HCT116 (cell line): Measurements from ENCODE around the gene GALR3. TPM values are rescaled to one million over a fixed set of nuclear protein-coding genes. Genes with fewer than 3 reads are reported as not detected.

Source experiments
- ATAC-seq: fragments of 200-7000 bp; cut with Tn5 transposase; 2 replicates; pipeline ENCODE4 v1.9.1; 2020; ENCODE audit warnings: mild to moderate bottlenecking, moderate library complexity
- BruUV-seq: library from RNA; stranded (reverse); fragments of 400-500 nt; replicated peaks from 2 replicates; lab custom pipeline; 2021; lab: Mats Ljungman, UMichigan
- CTCF ChIA-PET: fragments of 300-600 bp; sonication (Branson Sonifier 250); formaldehyde crosslinking; loops from one replicate; lab custom pipeline; 2021; ENCODE audit warnings: antibody characterized with exemption; lab: Charles Lee
- POLR2A ChIA-PET: fragments of 300-600, 350-600 bp; sonication (Branson Sonifier 250); formaldehyde crosslinking; loops from one replicate; lab custom pipeline; 2021; ENCODE audit warnings: antibody characterized with exemption; lab: Charles Lee
- RAD21 ChIA-PET, 2 experiments: fragments of 300-600 bp; sonication (Branson Sonifier 250); formaldehyde crosslinking; loops; one replicate each; lab custom pipeline; 2023; ENCODE audit warnings: low total read pairs in 2 of 2; ENCODE audit not compliant: uncharacterized antibody in 2 of 2, unreplicated experiment in 2 of 2, low non-redundant PET in 1 of 2; lab: Charles Lee
- DNase-seq: peaks from one replicate; pipeline ENCODE4 v3.0.0-alpha.2; 2010; ENCODE audit warnings: low read depth, low spot score
- H2AFZ ChIP-seq: fragments of 200-600 bp; shearing (Covaris generic), sonication (generic); 2 replicates; pipeline ENCODE4 v1.6.1; 2017; ENCODE audit warnings: low read depth, mixed run types, mixed read lengths, antibody characterized with exemption, low read length; ENCODE audit not compliant: poor library complexity, severe bottlenecking
- H3K27ac ChIP-seq: 2 replicates; pipeline ENCODE4 v1.5.1; 2012; ENCODE audit warnings: low read depth, low read length
- H3K27me3 ChIP-seq: fragments of 200-600 bp; sonication (generic); 2 replicates; pipeline ENCODE4 v1.6.1; 2016; ENCODE audit warnings: mixed run types, low read length, mixed read lengths; ENCODE audit not compliant: insufficient read depth
- H3K36me3 ChIP-seq, 2 experiments: fragments of 200-500 bp in 1 of 2; fragments of 200-600 bp in 1 of 2; sonication (Bioruptor generic) in 1 of 2; sonication (generic) in 1 of 2; 2 replicates each; pipeline versions ENCODE4 v1.5.1 to v1.6.1; 2014 to 2016; ENCODE audit warnings: low read length in 2 of 2, inconsistent platforms in 1 of 2, mixed read lengths in 1 of 2, mixed run types in 1 of 2; ENCODE audit not compliant: insufficient read depth in 2 of 2, control insufficient read depth in 1 of 2
- H3K4me1 ChIP-seq, 2 experiments: fragments of 200-600 bp in 1 of 2; sonication (generic) in 1 of 2; 2 replicates each; pipeline versions ENCODE4 v1.5.1 to v1.6.1; 2012 to 2017; ENCODE audit warnings: low read length in 2 of 2, inconsistent platforms in 1 of 2, mild to moderate bottlenecking in 1 of 2, mixed read lengths in 1 of 2, mixed run types in 1 of 2, moderate library complexity in 1 of 2; ENCODE audit not compliant: insufficient read depth in 2 of 2, control insufficient read depth in 1 of 2
- H3K4me2 ChIP-seq: fragments of 200-600 bp; sonication (generic); 2 replicates; pipeline ENCODE4 v1.6.1; 2017; ENCODE audit warnings: mixed run types, low read length, mixed read lengths
- H3K4me3 ChIP-seq, 2 experiments: fragments of 200-600 bp in 1 of 2; sonication (generic) in 1 of 2; replicated peaks in 1 of 2; 2 replicates each; pipeline ENCODE4 v1.5.1; 2011 to 2016; ENCODE audit warnings: low read length in 2 of 2, control low read depth in 1 of 2, low read depth in 1 of 2, mild to moderate bottlenecking in 1 of 2, mixed read lengths in 1 of 2, mixed run types in 1 of 2
- H3K79me2 ChIP-seq: fragments of 200-600 bp; sonication (generic); 2 replicates; pipeline ENCODE4 v1.6.1; 2017; ENCODE audit warnings: mild to moderate bottlenecking, mixed run types, low read length, moderate library complexity, mixed read lengths; ENCODE audit not compliant: insufficient read depth
- H3K9ac ChIP-seq: fragments of 200-600 bp; sonication (generic); 2 replicates; pipeline ENCODE4 v1.6.1; 2016; ENCODE audit warnings: low read length, mixed read lengths
- H3K9me2 ChIP-seq: fragments of 200-600 bp; sonication (generic), shearing (Covaris generic); 2 replicates; pipeline ENCODE4 v1.6.1; 2017; ENCODE audit warnings: mixed run types, mild to moderate bottlenecking, moderate library complexity; ENCODE audit not compliant: insufficient read depth
- H3K9me3 ChIP-seq, 2 experiments: fragments of 200-500 bp in 1 of 2; fragments of 200-600 bp in 1 of 2; sonication (Bioruptor generic) in 1 of 2; sonication (generic) in 1 of 2; 2 replicates each; pipeline ENCODE4 v1.6.1; 2014 to 2017; ENCODE audit warnings: low read length in 2 of 2, mixed read lengths in 2 of 2, inconsistent platforms in 1 of 2, low read depth in 1 of 2, mild to moderate bottlenecking in 1 of 2, mixed run types in 1 of 2, moderate library complexity in 1 of 2; ENCODE audit not compliant: control insufficient read depth in 1 of 2, insufficient read depth in 1 of 2
- H4K20me1 ChIP-seq: fragments of 200-600 bp; sonication (generic), shearing (Covaris generic); 2 replicates; pipeline ENCODE4 v1.6.1; 2017; ENCODE audit warnings: mixed run types, mild to moderate bottlenecking, moderate library complexity; ENCODE audit not compliant: insufficient read depth
- CEBPB ChIP-seq: IDR thresholded peaks from 2 replicates; pipeline ENCODE4 v1.6.1; 2012; ENCODE audit warnings: low read depth
- CTCF ChIP-seq, 3 experiments: fragments of 200-600 bp in 1 of 3; sonication (generic) in 1 of 3; IDR thresholded peaks in 2 of 3; conservative IDR thresholded peaks in 1 of 3; 2 replicates each; pipeline ENCODE4 v1.5.1; 2012 to 2017; ENCODE audit warnings: low read depth in 2 of 3, low read length in 2 of 3, antibody characterized with exemption in 1 of 3, borderline replicate concordance in 1 of 3, control low read depth in 1 of 3, mild to moderate bottlenecking in 1 of 3, mixed read lengths in 1 of 3, mixed run types in 1 of 3, moderate library complexity in 1 of 3; ENCODE audit not compliant: insufficient read depth in 1 of 3
- EGR1 ChIP-seq: IDR thresholded peaks from 2 replicates; pipeline ENCODE4 v1.6.1; 2012; ENCODE audit warnings: low read depth
- ELF1 ChIP-seq: IDR thresholded peaks from 2 replicates; pipeline ENCODE4 v1.6.1; 2012; ENCODE audit warnings: low read depth, borderline replicate concordance
- FOSL1 ChIP-seq: IDR thresholded peaks from 2 replicates; pipeline ENCODE4 v1.6.1; 2012; ENCODE audit warnings: low read depth
- RAD21 ChIP-seq: IDR thresholded peaks from 2 replicates; pipeline ENCODE4 v1.6.1; 2012; ENCODE audit warnings: low read depth, mild to moderate bottlenecking
- SRF ChIP-seq: IDR thresholded peaks from 2 replicates; pipeline ENCODE4 v1.6.1; 2012; ENCODE audit warnings: low read depth
- ZNF274 ChIP-seq: fragments of 200-500 bp; sonication (Bioruptor generic); IDR thresholded peaks from 2 replicates; pipeline ENCODE4 v1.6.1; 2014; ENCODE audit warnings: mild to moderate bottlenecking, low read depth, low read length, inconsistent platforms
- intact Hi-C: fragments of 100-400 bp; cut with micrococcal nuclease; formaldehyde crosslinking; loops from 2 replicates; pipeline ENCODE4 v1.10.0; 2022
- total RNA-seq: library from RNA; stranded (reverse); gene quantifications from one replicate; pipeline ENCODE4 v1.2.1, GENCODE V29; 2021; ENCODE audit not compliant: unreplicated experiment

GALR3 gene
- total RNA-seq, 1 experiment from 2014 or later = 0.32 TPM

GRCh38 chr22:37816543-37817180 lies 6.5 kb upstream of the GALR3 start:
- Histone ChIP-seq H3K9me2 (no peaks in the 10 kb centered on the region), H4K20me1 (no peaks in the 10 kb centered on the region), H3K9me3 (no peaks in the 10 kb centered on the region), H3K4me1 (peaks cover 4 to 9% of the 10 kb centered on the region in 2 experiments; a peak in 3 of 4 replicates), H3K79me2 (peaks cover 2% of the 10 kb centered on the region; the same call in 1 of the 2 replicates), H3K27me3 (no peaks in the 10 kb centered on the region), H3K9ac (no peak overlapping the region), H3K36me3 (peaks cover 5 to 15% of the 10 kb centered on the region in 2 experiments; a peak in 3 of 4 replicates), H3K4me2 (no peak overlapping the region), H2AFZ (no peak overlapping the region), H3K4me3 (no peak overlapping the region), H3K27ac (no peak overlapping the region; the same call in 1 of the 2 replicates)
- DNase-seq (no peak), ATAC-seq (no peak)
- CTCF ChIA-PET = interaction anchor here (0.7 to 4.8 kb wide), 9 partner anchors 9 to 210 kb away, joined by 3 to 33 read pairs (median 4); partner anchors contain the start of genes ANKRD54 and GCAT
- BruUV-seq = TSS peak; percentile 14
- TF ChIP-seq CEBPB = no peak
- no peak for TF ChIP-seq ELF1
- no peak for TF ChIP-seq SRF
- TF ChIP-seq FOSL1 = no peak
- RAD21 ChIA-PET = interaction anchor here in 1 of 2 experiments (0.7 kb wide), 1 partner anchor 46 kb away, joined by 5 read pairs; no protein-coding TSS in a partner anchor
- POLR2A ChIA-PET = interaction anchor here (1.2 kb wide), 1 partner anchor 9 kb away, joined by 4 read pairs; the partner anchor contains the start of gene GCAT
- intact Hi-C loops = loop anchor here (1.0 kb wide), 2 partner anchors 47 to 149 kb away; no protein-coding TSS in a partner anchor

GRCh38 chr22:37817705-37818408 lies 5.3 kb upstream of the GALR3 start:
- ChIA-PET POLR2A (interaction anchor here (0.6 to 3.4 kb wide), 3 partner anchors 10 to 210 kb away, joined by 3 to 19 read pairs (median 3); partner anchors contain the start of genes ANKRD54 and GCAT), CTCF (interaction anchor here (0.5 to 4.8 kb wide), 13 partner anchors 10 to 276 kb away, joined by 3 to 33 read pairs (median 3); partner anchors contain the start of genes ANKRD54 and GCAT), RAD21 (interaction anchor here in 1 of 2 experiments (0.7 to 1.3 kb wide), 3 partner anchors 45 to 147 kb away, joined by 3 to 5 read pairs (median 4); no protein-coding TSS in a partner anchor)
- no peak overlapping the region for H3K4me3 ChIP-seq
- no peak overlapping the region for H2AFZ ChIP-seq
- intact Hi-C loops = loop anchor here (1.0 kb wide), 2 partner anchors 45 to 147 kb away; no protein-coding TSS in a partner anchor
- peak overlapping the region; percentile 47 for H3K4me2 ChIP-seq
- no peaks in the 10 kb centered on the region for H3K9me3 ChIP-seq
- no peaks in the 10 kb centered on the region for H3K27me3 ChIP-seq
- peaks cover 5 to 15% of the 10 kb centered on the region in 2 experiments; a peak in 3 of 4 replicates for H3K36me3 ChIP-seq
- no peaks in the 10 kb centered on the region for H3K79me2 ChIP-seq
- H3K4me1 ChIP-seq = peaks cover 4 to 9% of the 10 kb centered on the region in 2 experiments; a peak in 3 of 4 replicates
- no peaks in the 10 kb centered on the region for H4K20me1 ChIP-seq
- H3K9me2 ChIP-seq = no peaks in the 10 kb centered on the region
- BruUV-seq = no TSS peak
- DNase-seq (no peak), ATAC-seq (peak; percentile 93)
- H3K9ac ChIP-seq = no peak overlapping the region
- H3K27ac ChIP-seq = peak overlapping the region; percentile 27; the same call in 1 of the 2 replicates
- no peak for TF ChIP-seq FOSL1
- TF ChIP-seq ZNF274 = no peak
- TF ChIP-seq EGR1 = no peak
- peak; percentile 84 to 93 (median 87) for TF ChIP-seq CTCF (IDR thresholded peaks at IDR 0.05 in 2 of 3, conservative IDR thresholded peaks at IDR 0.05 in 1 of 3; ENCODE audit: borderline replicate concordance in 1 of 3, insufficient read depth in 1 of 3, low read depth in 2 of 3, low read length in 2 of 3)
- peak; percentile 93 for TF ChIP-seq RAD21
